Activated T-cell treated with anti-CD3 and anti-CD28 coated beads, Interleukin-2, amount 50 U/mL, for 1 hour (primary cell): Measurements from ENCODE around the gene IL12B.
A peak's percentile ranks its signal among the peaks of the same experiment; 100 is the strongest.
"Not testable (repeated sequence)": the region's sequence is repeated elsewhere in the genome, so short reads cannot be mapped to it uniquely, and the experiment has no call there.

Experiments used
- DNase-seq: peaks from one replicate; pipeline ENCODE4 v3.0.0-alpha.2; 2020

Gene IL12B

DNA sequence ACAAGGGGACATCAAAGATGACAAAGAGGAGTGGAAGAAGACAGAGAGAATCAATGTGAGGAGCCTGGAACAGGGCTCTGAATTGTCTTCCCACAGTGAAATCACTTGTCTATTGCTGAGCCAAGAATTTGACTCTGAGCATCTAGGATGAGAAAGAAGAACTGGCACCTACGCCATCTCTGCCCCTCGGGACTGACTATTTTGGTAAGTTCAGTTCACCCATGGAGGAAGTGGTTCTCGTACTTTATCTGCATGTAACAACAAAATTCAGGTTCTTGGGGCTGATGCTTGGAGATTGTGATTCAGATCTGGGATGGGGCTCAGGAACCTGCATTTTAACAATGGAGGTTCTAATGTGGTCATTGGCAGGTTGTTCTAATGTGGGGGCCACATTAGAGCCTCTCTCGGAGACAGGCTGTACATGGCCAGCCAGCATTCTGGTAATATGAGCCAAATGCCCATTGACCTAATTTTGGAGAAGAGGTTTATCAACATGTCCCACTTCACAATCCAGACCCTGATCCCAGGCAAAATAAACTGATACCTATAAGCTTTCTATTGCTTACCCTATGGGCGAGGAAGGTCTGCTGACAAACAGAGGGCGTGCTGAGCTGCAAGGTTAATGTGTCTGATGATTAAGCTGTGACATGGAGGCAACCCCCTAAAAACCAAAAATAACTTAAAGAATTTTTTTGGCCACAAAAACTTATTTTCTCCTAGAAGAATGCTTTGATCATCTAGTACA lies 2.7 kb upstream of the IL12B start:
- DNase-seq, result no peak

DNA sequence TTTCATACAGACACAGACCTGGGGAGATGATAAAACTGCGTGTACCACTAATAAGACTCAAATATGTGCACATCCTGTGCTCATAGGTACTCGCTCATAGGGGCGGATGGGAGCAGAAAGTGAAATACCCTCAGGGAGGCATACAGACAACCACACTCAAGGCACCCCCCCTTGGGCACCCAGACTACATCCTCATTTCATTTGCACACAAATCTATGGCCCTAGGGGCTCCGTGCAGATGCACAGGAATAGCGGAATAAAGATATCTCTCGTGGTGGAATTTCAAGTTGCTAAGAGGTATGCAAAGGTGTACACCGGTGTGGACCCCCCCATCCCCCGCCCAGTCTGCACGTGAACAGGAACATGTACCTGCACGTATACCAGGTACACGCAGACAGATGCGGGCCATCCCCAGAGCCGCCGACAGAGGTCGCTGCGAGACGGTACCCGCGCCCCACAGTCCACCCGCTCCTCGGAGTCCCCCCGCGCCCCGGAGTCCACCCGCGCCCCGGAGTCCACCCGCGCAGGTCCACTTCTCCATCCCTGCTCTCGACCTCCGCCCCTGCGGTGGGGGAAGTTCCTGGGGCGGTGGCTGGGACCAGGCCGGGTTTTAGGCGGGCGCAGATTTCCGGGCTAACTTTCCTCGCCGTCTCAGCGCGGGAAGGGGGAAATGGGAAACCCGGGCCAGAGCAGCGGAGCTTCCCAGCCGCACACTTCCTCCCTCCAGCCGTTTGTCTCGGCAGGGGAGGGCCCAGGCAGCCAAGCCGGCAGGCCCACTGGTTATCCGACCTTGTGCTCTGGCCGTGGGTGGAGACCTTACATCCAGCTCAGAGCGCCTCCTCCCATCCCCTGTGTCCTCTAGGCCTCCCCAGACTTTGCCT lies 1.0 kb upstream of the IL12B start:
- DNase-seq, result peak; percentile 83

DNA sequence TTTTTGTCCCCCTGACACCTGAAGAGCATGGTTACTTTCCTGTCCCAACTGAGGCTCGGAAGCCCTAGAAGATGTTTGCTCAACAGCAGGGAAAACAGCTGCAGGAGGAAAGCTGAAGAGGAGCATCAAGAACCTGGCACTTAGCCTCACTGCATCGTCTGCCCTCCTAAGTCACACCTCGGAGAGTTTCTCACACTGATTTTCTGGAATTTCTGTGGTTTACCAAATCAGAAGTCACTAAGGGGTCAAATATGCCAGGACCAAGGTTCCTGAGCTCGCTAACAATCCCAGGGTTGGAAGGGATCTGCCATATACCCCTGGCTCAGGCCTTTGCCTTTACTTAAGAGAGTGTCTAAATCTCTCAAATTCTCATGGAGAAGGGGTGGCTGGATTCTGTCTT lies 5.3 kb downstream of the IL12B start:
- DNase-seq, result no peak

DNA sequence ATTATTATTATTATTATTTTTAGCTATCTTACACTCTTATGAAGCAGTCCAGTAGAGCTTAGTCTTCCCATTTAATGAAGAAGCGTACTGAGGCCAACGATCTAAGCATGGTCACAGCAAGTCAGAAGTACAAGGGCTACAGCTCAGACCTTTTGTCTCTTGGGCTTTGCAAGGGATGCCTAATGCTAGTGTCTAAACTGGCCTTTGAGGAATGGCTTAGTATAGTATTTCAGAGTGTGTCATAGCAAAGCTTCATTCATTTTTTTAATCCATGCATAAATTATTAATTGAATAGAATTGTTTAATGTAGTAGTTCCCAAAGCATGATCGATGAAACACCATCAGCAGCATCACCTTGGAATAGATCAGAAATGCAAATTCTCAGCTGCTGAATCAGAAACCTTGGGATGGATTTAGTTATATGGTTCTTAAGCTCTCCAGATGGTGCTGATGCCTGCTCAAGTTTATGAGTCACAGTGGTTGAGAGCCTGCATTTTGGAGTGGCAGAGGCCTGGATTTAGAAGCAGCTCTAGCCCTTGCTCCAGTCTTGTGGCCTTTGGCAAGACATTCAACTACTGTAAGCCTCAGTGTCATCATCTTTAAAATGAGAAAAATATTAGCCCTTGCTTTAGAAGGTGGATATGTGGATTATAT lies 6.1 kb downstream of the IL12B start:
- no peak for DNase-seq

DNA sequence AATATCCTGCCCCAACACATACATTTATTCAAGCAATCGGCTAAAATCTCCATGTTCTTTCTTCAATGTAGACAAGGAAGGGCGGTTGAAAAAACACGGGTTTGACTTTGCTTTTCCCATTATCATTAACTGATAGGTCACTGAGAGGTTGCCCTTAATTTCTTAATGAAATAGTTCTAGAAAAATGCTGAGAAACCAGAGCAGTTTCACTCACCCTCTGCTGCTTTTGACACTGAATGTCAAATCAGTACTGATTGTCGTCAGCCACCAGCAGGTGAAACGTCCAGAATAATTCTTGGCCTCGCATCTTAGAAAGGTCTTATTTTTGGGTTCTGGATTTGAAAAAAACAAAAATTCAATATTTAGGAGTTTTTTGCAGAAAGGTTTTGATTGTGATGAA lies 8.1 kb downstream of the IL12B start:
- DNase-seq, result no peak

DNA sequence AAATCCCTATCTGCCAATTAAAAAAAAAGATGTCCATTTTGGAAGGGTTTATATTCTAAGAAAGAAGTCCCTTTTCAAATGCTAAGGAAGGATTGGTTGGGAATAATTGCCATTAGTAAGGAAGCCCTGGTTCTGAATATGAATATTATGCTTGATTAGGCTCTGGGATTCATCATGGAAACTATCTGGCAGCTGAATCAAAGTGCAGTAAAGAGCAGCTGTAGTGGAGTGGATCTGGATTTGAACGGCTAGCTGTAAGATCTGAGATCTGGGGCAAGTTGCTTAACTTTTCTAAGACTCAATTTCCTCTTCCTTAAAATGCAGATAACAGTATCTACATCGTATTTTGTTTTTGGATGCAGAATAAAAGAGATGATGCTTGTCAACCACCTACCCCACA lies 10.5 kb downstream of the IL12B start:
- no peak for DNase-seq

DNA sequence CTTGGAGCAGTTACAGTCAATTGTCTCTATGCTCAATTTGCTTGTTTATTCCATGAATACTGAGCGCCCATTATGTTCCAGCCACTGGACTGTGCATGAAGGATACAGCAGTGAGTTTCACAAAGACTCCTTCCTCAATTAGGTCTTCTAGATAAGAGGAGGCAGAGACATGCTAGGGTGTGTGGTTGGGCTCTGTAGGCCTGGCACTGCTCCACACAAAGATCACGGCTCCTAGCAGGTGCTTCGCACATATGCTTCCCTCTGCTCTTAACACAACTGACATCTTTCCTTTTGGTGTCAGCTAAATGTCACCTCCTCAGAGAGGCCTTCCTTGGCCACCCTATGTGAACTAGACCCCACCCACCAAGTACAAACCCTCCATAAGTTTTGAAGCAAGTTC lies 10.9 kb downstream of the IL12B start:
- DNase-seq, result no peak

DNA sequence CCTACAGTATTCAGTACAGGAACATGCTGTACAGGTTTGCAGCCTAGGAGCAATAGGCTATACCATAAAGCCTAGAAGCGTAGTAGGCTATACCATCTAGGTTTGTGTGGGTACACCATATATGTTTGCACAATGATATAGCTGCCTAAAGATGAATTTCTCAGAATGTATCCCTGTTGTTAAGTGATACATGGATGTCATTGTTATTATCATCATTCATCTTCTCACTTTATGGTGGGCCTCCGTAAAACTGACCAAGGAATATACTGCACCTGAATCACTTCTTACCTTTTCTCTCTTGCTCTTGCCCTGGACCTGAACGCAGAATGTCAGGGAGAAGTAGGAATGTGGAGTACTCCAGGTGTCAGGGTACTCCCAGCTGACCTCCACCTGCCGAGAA lies 11.8 kb downstream of the IL12B start:
- no peak for DNase-seq

DNA sequence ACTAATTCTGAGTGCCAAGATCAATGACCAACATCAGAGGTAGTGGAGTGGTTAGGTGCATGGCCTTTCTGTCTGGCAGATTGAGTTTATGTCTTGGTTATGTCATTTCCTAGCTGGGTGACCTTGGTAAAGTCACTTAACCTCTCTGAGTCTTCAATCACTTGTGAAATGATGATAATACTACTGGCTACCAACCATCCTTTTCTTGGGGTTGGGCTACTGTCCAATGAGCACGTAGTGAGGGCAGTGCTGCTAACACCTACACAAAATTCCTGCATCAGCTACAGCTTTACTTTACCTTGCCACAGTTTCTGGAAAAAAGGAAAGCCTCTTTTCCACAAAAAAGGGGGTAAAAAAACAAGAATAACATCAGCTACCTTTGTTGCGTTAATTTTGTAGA lies 12.4 kb downstream of the IL12B start:
- no peak for DNase-seq

DNA sequence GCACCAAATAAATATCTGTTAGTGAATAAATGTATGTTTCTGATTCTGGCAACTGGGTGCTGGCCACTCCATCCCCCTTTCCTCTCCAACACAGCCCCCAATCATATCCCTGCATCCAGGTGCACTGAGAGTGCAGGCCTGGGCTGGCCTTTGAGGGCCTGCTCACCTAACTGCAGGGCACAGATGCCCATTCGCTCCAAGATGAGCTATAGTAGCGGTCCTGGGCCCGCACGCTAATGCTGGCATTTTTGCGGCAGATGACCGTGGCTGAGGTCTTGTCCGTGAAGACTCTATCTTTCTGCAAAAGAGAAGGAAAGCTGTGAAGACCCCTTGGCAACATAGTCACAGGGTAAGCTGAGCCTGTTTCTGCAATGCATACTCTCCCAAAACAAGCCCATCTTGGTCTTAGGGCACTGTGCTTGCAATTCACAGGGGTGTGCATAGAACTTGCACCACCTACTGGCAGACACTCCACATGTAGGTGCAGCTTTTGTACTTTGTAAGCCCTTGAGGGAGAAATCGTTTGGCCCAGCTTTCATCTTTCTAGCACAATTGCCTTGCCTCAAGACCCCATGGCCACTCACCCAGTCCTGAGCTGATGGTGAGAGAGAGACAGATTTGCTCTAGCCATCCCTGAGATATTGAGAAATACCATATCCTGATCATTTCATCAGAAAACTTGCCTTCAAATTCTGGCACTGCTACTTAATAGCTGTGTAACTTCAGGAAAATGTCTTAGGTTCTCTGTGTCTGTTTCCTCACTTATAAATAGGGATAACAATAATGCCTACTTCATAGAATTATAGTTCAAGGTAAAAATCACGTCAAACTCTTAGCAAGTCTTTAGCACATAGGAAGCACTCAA lies 13.5 kb downstream of the IL12B start:
- peak; percentile 36 for DNase-seq

DNA sequence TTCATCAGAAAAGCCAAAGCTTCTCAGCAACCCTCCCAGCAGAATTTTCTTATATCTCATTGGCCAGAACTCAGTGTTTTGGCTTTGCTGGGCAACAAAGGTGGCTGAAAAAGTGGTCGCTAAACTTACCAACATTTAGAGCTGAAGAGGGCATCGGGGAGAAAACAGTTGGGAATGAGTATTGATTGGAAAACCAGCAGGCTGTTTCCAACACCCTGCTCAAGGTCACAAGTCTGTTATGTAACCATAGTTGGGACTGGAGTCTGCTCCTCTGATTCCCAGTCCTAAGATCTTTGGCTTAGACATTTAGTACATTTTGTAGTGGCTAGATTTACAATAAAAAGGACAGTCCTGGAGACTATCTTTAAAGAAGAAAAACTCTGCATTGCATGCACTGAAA lies 17.1 kb downstream of the IL12B start:
- DNase-seq, result no peak

DNA sequence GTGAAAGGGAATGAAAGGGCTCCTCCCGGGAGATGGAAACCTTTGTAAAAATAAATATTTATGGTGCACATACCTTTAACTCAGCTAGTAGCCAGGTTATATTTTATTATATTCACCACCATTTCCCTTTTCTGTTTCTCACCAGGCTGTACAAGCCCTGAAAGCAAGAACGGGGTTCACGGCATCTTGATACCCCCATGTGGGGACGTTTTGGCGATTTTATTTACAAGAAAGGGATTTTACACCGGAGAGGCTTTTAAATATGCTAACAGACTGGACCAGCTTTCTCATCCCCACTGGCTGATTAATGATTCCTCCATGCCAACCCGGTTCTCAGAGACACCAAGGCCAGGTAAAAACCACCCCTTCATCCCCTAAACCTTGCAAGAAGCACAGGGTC lies 19.2 kb downstream of the IL12B start:
- DNase-seq, result no peak

DNA sequence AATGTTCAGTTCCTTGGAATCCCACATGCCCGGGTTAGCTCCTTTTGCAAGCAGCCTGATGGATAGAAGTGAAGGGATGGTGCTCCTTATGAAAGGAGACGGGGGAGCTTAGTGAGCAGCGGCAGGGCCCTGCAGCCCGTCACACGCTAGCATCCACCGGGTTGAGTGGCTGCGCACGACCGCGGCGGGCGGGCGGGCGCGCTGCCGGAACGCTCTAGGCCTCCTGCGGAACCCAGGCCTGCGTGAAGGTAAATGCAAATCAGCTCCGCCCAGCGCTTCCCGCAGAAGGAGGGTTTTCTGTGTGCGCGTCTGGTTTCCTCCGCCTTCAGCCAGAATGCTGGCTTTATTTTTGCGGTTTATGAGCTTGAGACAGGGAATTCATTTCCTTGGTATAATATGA lies 19.8 kb downstream of the IL12B start:
- DNase-seq, result peak; percentile 41

DNA sequence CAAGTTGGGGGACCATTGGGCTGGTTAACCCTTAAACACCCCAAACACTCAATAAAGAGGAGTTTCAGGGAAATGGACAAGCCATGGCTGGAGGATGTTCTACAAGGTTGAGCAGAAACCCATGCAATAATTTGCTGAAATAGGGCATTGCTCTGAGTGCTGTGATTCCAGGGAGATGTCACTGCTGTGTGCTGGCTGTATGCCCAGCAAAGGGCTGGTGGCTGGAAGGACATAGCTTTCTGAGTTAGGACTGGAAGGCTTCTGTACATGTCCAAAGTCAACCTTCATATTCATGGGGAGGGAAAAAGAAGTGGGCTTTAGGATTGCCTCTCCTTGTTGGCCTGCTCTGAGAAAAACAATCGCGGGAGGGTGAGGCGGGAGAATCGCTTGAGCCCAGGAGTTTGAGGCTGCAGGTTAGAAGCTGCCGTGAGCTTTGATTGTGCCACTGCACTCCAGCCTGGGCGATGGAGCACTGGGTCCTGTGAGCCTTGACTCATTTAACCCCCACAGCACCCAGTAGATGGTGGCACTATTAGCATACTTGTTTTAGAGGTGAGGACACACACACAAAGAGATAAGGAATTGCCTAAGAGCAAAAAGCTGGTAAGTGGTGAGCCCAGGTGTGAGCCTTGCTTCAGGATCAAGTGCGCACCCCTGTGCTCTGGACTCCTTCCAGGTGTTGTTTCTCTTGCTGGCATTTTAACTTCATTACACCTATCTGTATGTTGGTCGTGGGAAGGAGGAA lies 20.4 kb downstream of the IL12B start:
- no peak for DNase-seq

DNA sequence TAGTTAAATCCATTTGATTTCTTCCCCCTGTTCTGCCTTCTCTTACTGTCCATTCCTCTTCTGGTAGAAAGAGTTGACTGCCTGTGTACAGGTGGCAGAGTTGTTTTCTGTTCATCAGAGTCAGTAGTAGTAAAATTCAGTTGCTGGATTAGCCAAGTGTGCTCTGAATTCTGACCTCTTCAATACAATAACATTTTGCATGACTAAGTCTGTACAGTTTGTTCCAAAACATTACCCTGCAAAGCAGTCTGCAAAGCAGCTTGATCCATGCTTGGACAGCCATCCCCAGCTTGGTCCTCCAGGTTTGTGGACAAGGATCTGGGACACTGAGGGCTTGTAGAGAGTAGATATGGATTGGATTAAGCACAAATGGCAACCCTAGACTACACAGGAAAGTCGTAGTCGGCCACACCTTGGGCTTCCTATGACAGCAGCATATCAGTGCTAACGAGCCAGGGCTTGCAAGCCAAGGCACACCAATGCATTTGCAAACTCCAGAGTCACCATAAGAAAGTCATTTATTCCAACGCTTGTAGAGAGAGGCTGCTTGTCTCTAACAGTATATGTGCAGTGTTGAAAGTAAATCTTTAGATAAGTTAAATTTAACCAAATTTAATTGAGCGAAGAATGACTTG lies 25.2 kb downstream of the IL12B start:
- no peak for DNase-seq

DNA sequence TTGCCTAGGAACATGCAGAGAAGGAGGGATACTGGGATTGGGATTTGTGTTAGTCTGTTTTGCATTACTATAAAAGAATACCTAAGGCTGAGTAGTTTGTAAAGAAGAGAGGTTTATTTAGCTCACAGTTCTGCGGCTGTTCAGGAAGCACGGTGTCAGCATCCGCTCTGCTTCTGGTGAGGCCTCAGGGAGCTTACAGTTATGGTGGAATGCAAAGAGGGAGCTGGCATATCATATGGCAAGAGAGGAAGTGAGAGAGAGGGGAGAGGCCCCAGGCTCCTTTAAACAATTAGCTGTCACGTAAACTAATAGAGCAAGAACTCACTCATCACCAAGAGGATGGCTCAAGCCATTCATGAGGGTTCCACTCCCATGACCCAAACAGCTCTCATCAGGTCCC lies 27.0 kb downstream of the IL12B start:
- no peak for DNase-seq

DNA sequence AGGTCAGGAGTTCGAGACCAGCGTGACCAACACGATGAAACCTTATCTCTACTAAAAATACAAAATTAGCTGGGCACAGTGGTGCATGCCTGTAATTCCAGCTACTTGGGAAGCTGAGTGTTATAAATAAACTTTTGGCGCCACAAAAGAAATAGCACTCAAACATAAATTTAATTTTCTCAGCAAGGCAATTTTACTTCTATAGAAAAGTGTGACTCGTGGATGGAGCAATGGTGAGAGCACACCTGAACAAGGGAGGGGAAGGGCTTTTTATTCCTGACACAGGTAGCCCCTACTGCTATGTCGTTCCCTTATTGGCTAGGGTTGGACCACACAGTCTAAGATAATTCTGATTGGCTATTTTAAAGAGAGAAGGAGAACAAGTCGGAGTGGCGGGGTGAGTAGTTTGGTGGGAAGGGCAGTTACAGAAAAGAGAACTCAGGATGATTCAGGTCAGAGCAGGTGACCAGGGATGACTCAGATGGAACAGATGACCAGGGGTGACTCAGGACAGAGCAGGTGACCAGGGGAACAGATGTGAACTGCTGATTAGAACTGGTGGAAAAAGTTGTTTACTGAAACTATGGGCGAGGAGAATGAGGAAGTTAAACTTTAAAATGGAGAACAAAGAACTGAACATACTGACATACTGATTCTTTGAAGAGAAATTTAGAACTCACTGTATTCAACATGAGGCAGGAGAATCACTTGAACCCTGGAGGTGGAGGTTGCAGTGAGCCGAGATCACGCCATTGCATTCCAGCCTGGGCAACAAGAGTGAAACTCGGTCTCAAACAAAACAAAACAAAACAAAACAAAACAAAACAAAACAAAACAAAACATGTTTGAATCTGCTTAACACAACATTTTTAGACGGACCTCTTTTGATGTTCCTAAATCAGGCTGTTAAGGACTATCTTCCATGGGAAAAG lies 28.1 kb downstream of the IL12B start:
- not testable (repeated sequence) for DNase-seq

DNA sequence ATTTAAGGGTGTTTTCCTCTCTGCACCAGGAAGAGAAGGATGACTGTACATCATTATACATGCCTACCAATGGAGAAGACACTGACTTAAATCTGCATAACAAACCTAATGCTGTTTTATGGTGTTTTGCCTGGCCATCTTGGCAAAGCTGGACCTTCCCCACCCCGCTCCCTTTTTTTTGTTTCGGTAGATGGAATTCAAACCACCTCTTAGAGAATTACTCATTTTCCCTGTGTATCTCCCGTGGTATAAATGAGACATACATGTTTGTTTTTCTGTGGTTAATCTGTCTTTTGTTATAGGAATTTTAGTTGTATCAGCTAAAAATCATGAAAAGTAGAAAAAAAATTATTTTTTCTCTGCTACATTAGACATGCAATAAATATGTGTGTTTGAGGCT lies 28.8 kb downstream of the IL12B start:
- DNase-seq, result no peak

DNA sequence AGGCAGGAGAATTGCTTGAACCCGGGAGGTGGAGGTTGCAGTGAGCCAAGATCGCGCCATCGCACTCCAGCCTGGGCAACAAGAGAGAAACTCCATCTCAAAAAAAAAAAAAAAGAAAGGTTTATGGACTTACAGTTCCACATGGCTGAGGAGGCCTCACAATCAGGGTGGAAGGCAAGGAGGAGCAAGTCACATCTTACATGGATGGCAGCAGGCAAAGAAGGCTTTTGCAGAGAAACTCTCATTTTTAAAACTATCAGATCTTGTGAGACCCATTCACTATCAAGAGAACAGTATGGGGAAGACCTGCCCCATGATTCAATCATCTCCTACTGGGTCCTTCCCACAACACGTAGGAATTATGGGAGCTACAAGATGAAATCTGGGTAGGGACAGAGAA lies 33.0 kb downstream of the IL12B start:
- not testable (repeated sequence) for DNase-seq

DNA sequence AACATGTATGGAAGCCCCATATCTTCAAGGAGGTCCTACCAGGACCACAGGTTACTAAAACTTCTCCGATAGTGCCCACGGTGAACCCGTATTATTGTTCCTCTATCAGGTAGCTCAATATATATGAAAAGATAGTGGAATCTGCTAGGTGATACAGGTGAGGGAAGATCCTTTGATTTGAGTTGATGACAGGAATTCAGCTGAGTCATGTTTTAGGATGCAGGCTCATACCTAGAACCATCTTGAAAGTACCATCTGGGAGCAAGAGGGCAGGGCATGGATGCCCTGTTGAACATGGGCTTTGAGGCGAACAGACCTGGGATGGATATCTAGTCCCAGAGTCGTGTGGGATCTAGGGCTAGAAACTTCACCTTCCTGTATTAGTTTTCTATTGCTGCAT lies 35.4 kb downstream of the IL12B start:
- no peak for DNase-seq
